ENCODE data around the gene PIGU.

Gene PIGU

DNA sequence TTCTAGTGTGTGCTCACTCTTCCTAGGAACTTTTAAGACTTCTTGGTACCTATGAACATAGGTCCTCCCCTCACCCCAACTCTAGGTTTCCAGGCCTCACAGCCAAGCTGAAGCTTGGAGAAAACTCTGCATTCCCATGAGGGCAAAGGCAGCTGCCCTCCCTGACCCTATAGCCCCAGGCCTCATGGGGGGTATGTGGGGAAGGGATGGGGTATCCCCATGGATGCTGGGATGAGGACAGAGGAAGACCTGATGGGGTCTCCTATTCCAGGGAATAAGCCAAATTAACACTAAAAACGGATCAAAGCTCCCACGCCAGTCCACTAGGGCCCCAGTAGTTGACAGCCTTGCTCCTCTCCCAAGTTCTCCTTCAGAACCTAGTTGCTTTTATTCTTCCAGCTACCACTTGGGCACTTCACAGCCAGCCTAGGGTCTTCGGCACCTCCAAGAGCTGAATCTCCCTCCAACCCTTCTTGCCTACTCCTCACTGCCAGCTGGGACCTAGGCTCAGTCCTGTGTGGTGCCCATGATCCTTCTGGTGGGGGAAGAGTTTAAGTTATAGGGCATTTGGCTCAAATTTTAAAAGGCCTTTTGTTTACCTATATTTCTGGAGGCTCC is 35.0 kb upstream of the PIGU start:
- Histone ChIP-seq H3K4me3 (no peak overlapping the region), H3K27me3 (ENCODE audit: low read depth) (no peaks in the 10 kb centered on the region), H3K4me1 (peaks cover 5% of the 10 kb centered on the region), H3K36me3 (replicated peaks) (peaks cover 15% of the 10 kb centered on the region), H3K9me3 (no peaks in the 10 kb centered on the region)
- in situ Hi-C loops (cut with MboI; ENCODE audit: low sequenced_read_pairs) = loop anchor here (25.0 kb wide), 1 partner anchor 400 kb away; the partner anchor contains the start of gene AHCY
- no peak for DNase-seq (ENCODE audit: low spot score in 2 of 2)

DNA sequence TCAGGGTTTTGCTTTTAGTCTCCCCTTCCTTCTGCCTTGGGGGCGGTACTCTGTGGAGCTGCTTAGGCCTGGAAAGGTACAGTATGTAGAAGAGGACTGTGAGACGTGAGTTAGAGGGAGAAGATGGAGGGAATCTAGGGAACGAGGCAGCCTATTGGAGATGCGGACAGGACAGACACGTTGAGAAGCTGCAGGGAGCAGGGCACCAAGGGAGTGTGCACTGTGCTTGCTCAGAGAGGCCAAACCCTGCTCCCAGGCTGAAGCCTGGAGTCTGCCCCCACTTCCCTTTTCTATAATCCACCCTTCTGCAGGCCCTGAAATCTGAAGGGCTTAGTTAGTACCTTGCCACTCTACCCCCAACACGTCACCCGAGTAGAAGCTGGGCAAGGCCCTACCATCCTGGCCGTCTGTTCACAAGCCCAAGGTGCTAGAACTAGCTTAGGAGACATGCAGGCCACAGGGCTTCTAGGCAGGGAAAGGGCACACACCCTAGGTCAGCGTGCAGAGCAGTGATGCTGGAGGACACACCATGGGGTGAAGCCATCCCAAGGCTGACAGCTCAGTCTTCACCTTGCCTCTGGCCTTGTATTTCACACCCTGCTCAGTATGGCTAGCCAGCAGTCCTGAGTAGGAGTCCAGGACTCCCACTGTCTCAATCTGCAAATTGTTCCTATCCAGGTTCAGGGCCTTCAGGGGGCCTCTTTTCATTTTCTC is 34.1 kb upstream of the PIGU start:
- peaks cover 5% of the 10 kb centered on the region for H3K4me1 ChIP-seq
- peaks cover 15% of the 10 kb centered on the region for H3K36me3 ChIP-seq (replicated peaks)
- in situ Hi-C loops (cut with MboI; ENCODE audit: low sequenced_read_pairs) = loop anchor here (25.0 kb wide), 1 partner anchor 399 kb away; the partner anchor contains the start of gene AHCY
- no peak overlapping the region for H3K4me3 ChIP-seq
- no peaks in the 10 kb centered on the region for H3K9me3 ChIP-seq
- no peaks in the 10 kb centered on the region for H3K27me3 ChIP-seq (ENCODE audit: low read depth)
- DNase-seq (ENCODE audit: low spot score in 2 of 2) = no peak

DNA sequence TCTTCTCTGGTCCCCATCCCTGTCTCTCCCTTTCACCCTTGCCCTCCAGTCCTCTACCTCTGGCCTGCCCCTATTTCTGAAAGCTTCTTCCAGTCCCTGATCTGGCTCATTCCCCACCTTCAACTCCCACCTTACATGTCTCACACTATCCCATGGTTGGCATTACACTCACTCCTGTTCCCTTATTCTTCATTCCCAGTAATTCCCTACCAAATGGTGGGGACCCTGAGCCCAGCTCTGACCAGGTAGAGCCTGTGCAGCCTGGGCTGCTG is 33.6 kb upstream of the PIGU start:
- in situ Hi-C loops (cut with MboI; ENCODE audit: low sequenced_read_pairs) = loop anchor here (25.0 kb wide), 1 partner anchor 398 kb away; the partner anchor contains the start of gene AHCY
- peaks cover 15% of the 10 kb centered on the region for H3K36me3 ChIP-seq (replicated peaks)
- no peaks in the 10 kb centered on the region for H3K27me3 ChIP-seq (ENCODE audit: low read depth)
- H3K9me3 ChIP-seq = no peaks in the 10 kb centered on the region
- DNase-seq (ENCODE audit: low spot score in 2 of 2) = peak in 1 of 2 experiments; percentile 15
- H3K4me3 ChIP-seq = peak overlapping the region; percentile 67
- peaks cover 5% of the 10 kb centered on the region for H3K4me1 ChIP-seq

DNA sequence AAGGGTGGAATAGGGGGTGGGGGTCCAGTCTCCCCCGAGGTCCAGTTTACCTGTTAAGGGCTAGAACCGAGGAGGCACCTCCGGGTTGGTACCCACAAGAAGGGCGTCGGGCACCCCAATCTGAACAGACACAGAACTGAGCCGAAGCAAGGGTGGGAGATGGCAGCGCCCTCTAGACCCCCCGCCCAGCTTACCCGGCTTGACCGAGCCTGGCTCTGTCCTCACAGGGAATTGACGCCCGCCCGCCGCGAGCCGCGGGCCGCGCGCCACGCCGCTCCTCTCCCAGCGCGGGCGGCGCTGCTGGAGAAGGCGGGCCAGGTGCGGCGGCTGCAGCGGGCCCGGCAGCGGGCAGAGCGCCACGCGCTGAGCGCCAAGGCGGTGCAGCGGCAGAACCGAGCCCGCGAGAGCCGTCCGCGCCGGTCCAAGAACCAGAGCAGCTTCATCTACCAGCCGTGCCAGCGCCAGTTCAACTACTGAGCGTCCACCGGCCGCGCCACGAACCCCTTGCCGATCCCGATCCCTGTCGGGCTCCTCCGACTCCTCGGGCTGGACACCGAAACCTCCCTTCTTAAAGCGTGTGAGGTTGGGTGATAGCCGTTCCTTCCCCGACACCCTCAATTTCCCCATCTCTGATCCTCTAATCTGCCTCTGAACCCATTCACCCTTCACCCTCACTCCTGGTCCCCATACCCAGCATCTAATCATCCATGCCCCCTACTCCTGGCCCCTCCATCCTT is 33.1 kb upstream of the PIGU start:
- H3K27me3 ChIP-seq (ENCODE audit: low read depth) = no peaks in the 10 kb centered on the region
- peak overlapping the region; percentile 67 for H3K4me3 ChIP-seq
- no peaks in the 10 kb centered on the region for H3K9me3 ChIP-seq
- H3K4me1 ChIP-seq = peaks cover 10% of the 10 kb centered on the region
- peak; percentile 60 to 76 for DNase-seq (ENCODE audit: low spot score in 2 of 2)
- in situ Hi-C loops (cut with MboI; ENCODE audit: low sequenced_read_pairs) = loop anchor here (5.0 to 25.0 kb wide), 2 partner anchors 173 to 398 kb away; partner anchors contain the start of gene AHCY
- H3K36me3 ChIP-seq (replicated peaks) = peaks cover 15% of the 10 kb centered on the region

DNA sequence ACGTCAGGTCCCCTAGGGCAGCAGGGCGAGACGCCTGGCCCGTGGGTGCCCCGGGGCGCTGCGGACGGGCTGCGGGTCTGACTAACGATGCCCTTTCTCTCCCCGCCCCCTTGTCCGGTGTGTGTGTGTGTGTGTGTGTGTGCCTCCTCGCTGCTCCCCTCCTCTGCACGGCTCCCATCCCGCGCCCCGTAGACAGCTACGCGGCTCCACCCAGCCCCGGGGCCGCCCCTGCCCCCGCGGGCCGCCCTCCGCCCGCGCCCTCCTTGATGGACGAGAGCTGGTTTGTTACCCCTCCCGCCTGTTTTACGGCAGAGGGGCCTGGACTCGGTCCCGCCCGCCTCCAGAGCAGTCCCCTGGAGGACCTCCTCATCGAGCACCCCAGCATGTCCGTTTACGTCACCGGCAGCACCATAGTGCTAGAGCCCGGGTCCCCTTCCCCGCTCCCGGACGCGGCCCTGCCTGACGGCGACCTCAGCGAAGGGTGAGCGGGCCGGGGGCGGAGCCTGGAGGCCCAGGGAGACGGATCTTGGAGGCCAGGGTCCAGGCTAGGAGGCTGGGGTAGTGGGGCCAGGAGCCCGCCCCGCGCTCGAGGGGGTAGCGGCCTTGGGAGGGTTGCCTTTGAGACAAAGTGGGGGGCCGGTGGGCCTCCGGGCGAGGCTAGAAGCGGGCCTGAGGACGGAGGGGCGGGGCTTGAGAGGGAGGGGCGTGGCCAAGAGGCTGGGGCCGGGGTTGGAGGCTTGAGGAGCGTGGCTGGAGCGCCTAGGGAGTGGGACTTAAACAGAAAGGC is 32.3 kb upstream of the PIGU start:
- Histone ChIP-seq H3K4me3 (peak overlapping the region; percentile 67), H3K9me3 (no peaks in the 10 kb centered on the region), H3K4me1 (peaks cover 15% of the 10 kb centered on the region), H3K27me3 (ENCODE audit: low read depth) (no peaks in the 10 kb centered on the region), H3K36me3 (replicated peaks) (peaks cover 10% of the 10 kb centered on the region)
- peak; percentile 66 to 93 for DNase-seq (ENCODE audit: low spot score in 2 of 2)
- in situ Hi-C loops (cut with MboI; ENCODE audit: low sequenced_read_pairs) = loop anchor here (5.0 to 25.0 kb wide), 2 partner anchors 172 to 397 kb away; partner anchors contain the start of gene AHCY

DNA sequence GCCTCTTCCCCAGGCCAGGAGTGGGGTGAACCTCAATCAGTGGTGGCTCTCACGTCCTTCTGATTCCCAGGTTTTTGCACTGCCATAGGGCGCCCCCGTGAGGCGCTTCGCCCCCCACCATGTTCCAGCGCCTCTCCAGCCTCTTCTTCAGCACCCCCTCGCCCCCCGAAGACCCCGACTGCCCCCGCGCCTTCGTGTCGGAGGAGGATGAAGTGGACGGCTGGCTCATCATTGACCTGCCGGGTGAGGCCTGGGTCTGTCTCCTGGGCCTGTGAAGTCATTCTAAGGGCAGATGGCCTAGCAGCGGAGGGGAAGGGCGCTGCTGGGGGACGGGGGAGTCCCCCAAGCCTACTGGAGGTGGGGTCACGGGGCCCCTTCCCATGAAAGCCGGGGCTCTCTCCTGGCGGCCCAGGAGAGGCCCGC is 31.7 kb upstream of the PIGU start:
- in situ Hi-C loops (cut with MboI; ENCODE audit: low sequenced_read_pairs) = loop anchor here (5.0 to 25.0 kb wide), 2 partner anchors 171 to 396 kb away; partner anchors contain the start of gene AHCY
- DNase-seq (ENCODE audit: low spot score in 2 of 2) = peak; percentile 32 to 74
- no peaks in the 10 kb centered on the region for H3K27me3 ChIP-seq (ENCODE audit: low read depth)
- H3K36me3 ChIP-seq (replicated peaks) = peaks cover 8% of the 10 kb centered on the region
- peak overlapping the region; percentile 67 for H3K4me3 ChIP-seq
- H3K4me1 ChIP-seq = peaks cover 16% of the 10 kb centered on the region
- no peaks in the 10 kb centered on the region for H3K9me3 ChIP-seq

DNA sequence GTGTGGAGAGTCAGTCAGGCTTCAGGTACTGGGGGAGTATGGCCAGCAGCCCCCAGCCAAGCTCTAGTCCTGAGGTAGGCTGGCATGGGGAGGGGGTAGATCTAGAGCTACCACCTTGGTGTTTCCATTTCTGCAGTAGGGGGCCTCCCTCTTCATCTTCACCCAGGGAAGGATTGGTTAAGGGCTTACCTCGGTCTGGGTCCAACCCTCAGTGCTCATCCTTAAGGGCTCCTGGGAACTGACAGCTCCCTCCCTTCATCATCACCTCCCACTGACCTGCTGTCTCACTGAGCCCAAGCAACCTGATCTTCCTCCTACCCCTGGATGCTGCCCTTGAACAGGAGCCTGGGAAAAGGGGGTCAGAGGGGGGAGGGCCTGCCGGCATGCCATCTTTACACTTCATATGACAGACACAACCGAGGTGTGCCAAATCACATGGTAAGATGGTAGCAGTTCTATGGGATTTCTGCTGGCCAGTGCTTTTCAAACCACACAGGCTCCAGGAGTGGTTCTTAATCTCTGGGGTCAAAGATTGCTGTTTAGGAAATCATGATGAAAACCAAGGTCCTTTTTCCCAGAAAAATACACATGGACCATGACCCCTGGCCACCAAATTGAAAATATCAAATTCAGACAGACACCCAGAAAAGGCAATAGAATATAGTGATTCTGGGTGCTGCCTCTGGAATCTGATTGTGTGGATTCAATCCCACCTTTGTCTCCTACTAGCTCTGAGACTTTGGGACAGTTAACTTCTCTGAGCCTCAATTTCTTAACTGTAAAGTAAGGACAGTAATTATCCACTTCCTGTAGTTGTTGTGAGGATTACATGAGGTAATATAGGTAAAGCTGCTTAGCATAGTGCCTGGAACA is 30.3 kb upstream of the PIGU start:
- Histone ChIP-seq H3K9me3 (no peaks in the 10 kb centered on the region), H3K4me3 (no peak overlapping the region), H3K27me3 (ENCODE audit: low read depth) (no peaks in the 10 kb centered on the region), H3K36me3 (replicated peaks) (no peaks in the 10 kb centered on the region), H3K4me1 (peaks cover 20% of the 10 kb centered on the region)
- in situ Hi-C loops (cut with MboI; ENCODE audit: low sequenced_read_pairs) = loop anchor here (5.0 to 25.0 kb wide), 2 partner anchors 170 to 395 kb away; partner anchors contain the start of gene AHCY
- no peak for DNase-seq (ENCODE audit: low spot score in 2 of 2)

DNA sequence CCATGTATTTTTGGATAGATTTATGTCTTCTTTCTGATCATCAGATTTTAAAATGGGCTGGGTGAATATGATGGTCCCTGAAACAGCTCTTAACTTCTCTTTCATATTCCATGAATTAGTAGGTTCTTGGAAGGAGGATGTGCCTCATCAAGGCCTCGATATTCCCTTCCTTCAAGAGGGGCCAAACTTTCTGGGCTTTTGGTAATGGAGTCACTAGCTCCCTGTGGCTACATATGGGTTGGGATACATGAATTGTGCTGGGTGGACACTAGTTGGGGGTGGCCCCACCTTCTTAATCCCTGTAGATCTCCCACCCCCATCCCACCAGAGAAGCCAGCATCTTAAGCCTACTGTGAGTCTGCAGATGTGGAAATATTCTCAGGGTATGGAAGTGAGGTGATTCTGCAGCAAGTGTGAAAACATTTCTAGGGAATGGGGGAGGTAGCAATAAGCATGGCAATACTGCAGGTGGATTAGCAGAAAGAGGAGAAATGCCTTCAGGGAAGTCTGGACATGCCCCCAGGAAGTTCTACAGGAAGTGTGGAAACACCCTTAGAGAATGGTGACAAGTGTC is 29.5 kb upstream of the PIGU start:
- in situ Hi-C loops (cut with MboI; ENCODE audit: low sequenced_read_pairs) = loop anchor here (5.0 to 25.0 kb wide), 2 partner anchors 169 to 394 kb away; partner anchors contain the start of gene AHCY
- Histone ChIP-seq H3K9me3 (no peaks in the 10 kb centered on the region), H3K4me1 (peaks cover 20% of the 10 kb centered on the region), H3K4me3 (no peak overlapping the region), H3K36me3 (replicated peaks) (no peaks in the 10 kb centered on the region), H3K27me3 (ENCODE audit: low read depth) (no peaks in the 10 kb centered on the region)
- DNase-seq (ENCODE audit: low spot score in 2 of 2) = no peak

DNA sequence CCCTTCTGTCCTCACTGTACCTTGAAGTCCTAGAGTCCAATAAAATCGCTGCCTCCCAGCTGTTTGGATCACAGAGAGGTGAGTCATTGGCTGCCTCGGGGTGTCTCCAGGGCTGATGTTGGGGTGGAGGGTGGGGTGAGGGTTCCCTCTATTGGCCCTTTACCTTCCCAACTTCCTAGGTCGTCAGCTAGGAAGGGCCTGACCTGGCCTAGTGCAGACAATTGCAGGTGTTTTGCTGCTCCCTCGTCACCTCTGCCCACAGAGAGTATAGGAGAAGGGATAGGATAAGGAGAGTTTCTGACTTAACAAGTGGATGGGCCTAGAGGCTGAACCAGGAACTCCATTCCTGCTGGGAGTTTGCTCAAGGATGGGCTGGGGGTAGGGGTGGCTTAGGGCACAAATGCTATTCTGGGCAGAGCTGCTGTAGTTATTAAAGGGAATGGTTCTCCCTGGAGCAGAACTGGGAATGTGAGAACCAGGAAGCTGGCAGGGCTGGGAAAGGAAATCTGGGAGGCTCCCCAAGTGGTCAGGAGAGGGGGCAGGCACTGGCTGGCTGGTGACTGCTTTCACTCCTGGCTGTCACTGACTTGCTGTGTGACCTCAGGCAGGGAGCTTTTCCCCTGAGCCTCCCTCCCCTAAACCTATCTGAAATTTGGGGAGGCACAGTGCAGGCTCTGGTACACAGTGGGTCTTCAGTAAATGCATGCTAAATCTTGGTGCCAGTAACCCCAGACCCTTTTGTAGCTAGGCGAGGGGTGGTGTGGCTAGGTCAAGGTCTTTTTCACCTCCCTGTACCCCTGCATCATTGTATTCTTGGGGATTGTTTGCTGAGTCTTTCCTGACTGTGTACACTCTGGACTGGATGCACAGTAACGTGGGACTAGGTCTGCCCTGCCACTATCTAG is 28.8 kb upstream of the PIGU start:
- no peaks in the 10 kb centered on the region for H3K27me3 ChIP-seq (ENCODE audit: low read depth)
- peak overlapping the region; percentile 73 for H3K4me3 ChIP-seq
- H3K4me1 ChIP-seq = peaks cover 20% of the 10 kb centered on the region
- in situ Hi-C loops (cut with MboI; ENCODE audit: low sequenced_read_pairs) = loop anchor here (5.0 to 25.0 kb wide), 2 partner anchors 168 to 393 kb away; partner anchors contain the start of gene AHCY
- DNase-seq (ENCODE audit: low spot score in 2 of 2) = peak in 1 of 2 experiments; percentile 22
- H3K9me3 ChIP-seq = no peaks in the 10 kb centered on the region
- H3K36me3 ChIP-seq (replicated peaks) = no peaks in the 10 kb centered on the region

DNA sequence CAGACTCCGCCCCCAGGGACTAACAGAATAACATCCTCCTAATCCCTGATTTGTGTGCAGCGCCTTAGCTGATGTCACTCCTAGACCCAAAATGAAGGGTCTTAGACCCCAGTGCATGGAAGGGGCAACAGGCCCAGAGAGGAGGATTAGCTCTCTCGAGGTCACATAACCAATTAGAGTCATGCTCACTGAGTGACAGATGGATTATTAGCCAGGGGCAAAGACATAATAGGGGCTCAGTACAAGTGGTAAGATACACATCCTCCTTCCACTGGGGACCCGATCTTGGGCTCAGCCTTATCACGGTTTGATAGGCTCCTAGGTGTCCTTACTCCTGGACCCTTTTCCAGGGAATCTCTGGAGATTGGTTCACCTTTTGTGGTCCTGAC is 28.1 kb upstream of the PIGU start:
- in situ Hi-C loops (cut with MboI; ENCODE audit: low sequenced_read_pairs) = loop anchor here (5.0 to 25.0 kb wide), 2 partner anchors 168 to 393 kb away; partner anchors contain the start of gene AHCY
- H3K4me1 ChIP-seq = peaks cover 15% of the 10 kb centered on the region
- H3K36me3 ChIP-seq (replicated peaks) = no peaks in the 10 kb centered on the region
- DNase-seq (ENCODE audit: low spot score in 2 of 2) = peak in 1 of 2 experiments; percentile 45
- H3K9me3 ChIP-seq = no peaks in the 10 kb centered on the region
- peak overlapping the region; percentile 73 for H3K4me3 ChIP-seq
- H3K27me3 ChIP-seq (ENCODE audit: low read depth) = no peaks in the 10 kb centered on the region

Data from HAP-1 (cell line).